Activated CD8-positive, alpha-beta memory T cell treated with anti-CD3 and anti-CD28 coated beads, Interleukin-2, amount 10 ng/mL, durations not matched to agents 7 days and 5 days (primary cell): ENCODE measurements around the gene PPP3CA. TPM values are rescaled to one million over a fixed set of nuclear protein-coding genes. Genes with fewer than 3 reads are reported as not detected.

Experiments
- microRNA-seq: library from miRNA; unstranded; fragments of <30 nt; microRNA quantifications from one replicate; pipeline ENCODE4 v1.2.0, GENCODE V29; 2022
- total RNA-seq, 2 experiments: library from RNA; stranded (reverse); gene quantifications; one replicate each; pipeline ENCODE4 v1.2.3, GENCODE V29; 2021

The PPP3CA gene
- total RNA-seq, 2 experiments from 2014 or later = 30.4 to 50.9 TPM

Small RNA genes within 50 kb of the gene (microRNA-seq; reads per million reads assigned to microRNA genes)
- gene MIR1255A (10.2 reads per million, percentile 31 among the genes with 10 or more reads in this experiment), gene MIR8066 (not detected)
